Gastrocnemius medialis (tissue), 4 donors: ENCODE measurements around the gene RMND5B. TPM values are rescaled to one million over a fixed set of nuclear protein-coding genes. Genes with fewer than 3 reads are reported as not detected.

Source experiments
- ATAC-seq, 2 donors: fragments of 150-250 bp; one replicate each; pipeline ENCODE4 v1.9.1; 2016
- DNase-seq, 2 donors: peaks; one replicate each; pipeline ENCODE4 v3.0.0-alpha.2; 2019
- H3K27ac ChIP-seq, 4 donors: fragments of 200-600 bp; sonication (generic); 1 replicate in 1 of 4; 2 replicates in 3 of 4; pipeline ENCODE4 v1.5.1; 2016 to 2018; ENCODE audit warnings: mild to moderate bottlenecking in 2 of 4, moderate library complexity in 1 of 4
- H3K27me3 ChIP-seq, 3 donors: fragments of 200-600 bp; sonication (generic) in 2 of 3; 1 replicate in 1 of 3; 2 replicates in 2 of 3; pipeline versions ENCODE4 v1.5.1 to v1.6.0; 2016 to 2019; ENCODE audit warnings: mild to moderate bottlenecking in 1 of 3, moderate library complexity in 1 of 3
- H3K36me3 ChIP-seq, 2 donors: fragments of 200-600 bp; sonication (generic) in 1 of 2; one replicate each; pipeline ENCODE4 v1.5.1; 2017 to 2018
- H3K4me1 ChIP-seq, 2 donors: fragments of 200-600 bp; sonication (generic) in 1 of 2; one replicate each; pipeline ENCODE4 v1.5.1; 2016 to 2017; ENCODE audit warnings: mild to moderate bottlenecking in 2 of 2
- H3K4me3 ChIP-seq, 4 donors: fragments of 200-600 bp; sonication (generic) in 3 of 4; 1 replicate in 1 of 4; 2 replicates in 3 of 4; pipeline ENCODE4 v1.5.1; 2016 to 2019; ENCODE audit warnings: mild to moderate bottlenecking in 2 of 4
- H3K9me3 ChIP-seq, 3 donors: fragments of 200-600 bp; sonication (generic) in 2 of 3; 1 replicate in 1 of 3; 2 replicates in 2 of 3; pipeline ENCODE4 v1.5.1; 2016 to 2019
- CTCF ChIP-seq, 5 experiments: fragments of 450-650 bp in 3 of 5; fragments of 200-600 bp in 2 of 5; sonication (generic) in 2 of 5; IDR thresholded peaks in 4 of 5; conservative IDR thresholded peaks in 1 of 5; 1 replicate in 4 of 5; 2 replicates in 1 of 5; pipeline ENCODE4 v1.5.1; 2016 to 2019; ENCODE audit warnings: antibody characterized with exemption in 5 of 5, mild to moderate bottlenecking in 3 of 5, moderate library complexity in 3 of 5
- POLR2A ChIP-seq, 2 donors: fragments of 450-650 bp; IDR thresholded peaks; one replicate each; pipeline ENCODE4 v1.6.1; 2017; ENCODE audit warnings: antibody characterized with exemption in 2 of 2, mild to moderate bottlenecking in 2 of 2, moderate library complexity in 2 of 2
- in situ Hi-C, 4 donors: fragments of 200-750 bp; cut with MboI; loops; one replicate each; pipeline versions ENCODE4 v1.15.0 to v1.8.0; 2017; ENCODE audit warnings: low sequenced_read_pairs in 4 of 4
- intact Hi-C: fragments of 100-400 bp; cut with DNase I; formaldehyde crosslinking; loops from one replicate; pipeline ENCODE4 v1.15.1; 2023; ENCODE audit warnings: low total_unique reads
- total RNA-seq, 4 donors: library from RNA; depleted of rRNA; stranded (reverse); fragments of >200 nt; gene quantifications; one replicate each; pipeline versions ENCODE4 v1.1.0 to v1.2.3, GENCODE V29; 2016

RMND5B gene
- total RNA-seq, 4 donors from 2014 or later = 24.0 to 55.9 (median 44.2) TPM

- Histone ChIP-seq H3K27ac (peak within 1 kb of the TSS; percentile 82 to 88 (median 86)), H3K4me3 (peak within 1 kb of the TSS; percentile 69 to 93 (median 77)), H3K9me3 (no peaks in the 10 kb centered on the region), H3K36me3 (peaks cover 0 to 24% of the 10 kb centered on the region in 2 donors), H3K27me3 (no peaks in the 10 kb centered on the region), H3K4me1 (peaks cover 16 to 17% of the 10 kb centered on the region in 2 donors)
- peak; percentile 99 to 100 for ATAC-seq
- TF ChIP-seq CTCF (IDR thresholded peaks at IDR 0.05 in 4 of 5, conservative IDR thresholded peaks at IDR 0.05 in 1 of 5) = no peak
- peak; percentile 51 to 65 for TF ChIP-seq POLR2A (IDR thresholded peaks at IDR 0.05)
- intact Hi-C loops (loop anchor here (1.0 to 10.0 kb wide), 3 partner anchors 32 to 559 kb away; partner anchors contain the start of genes HNRNPAB and TMED9), in situ Hi-C loops (no loop called here)
- peak; percentile 97 to 98 for DNase-seq
Measured at GRCh38 chr5:178153530-178154340, 22.9 kb downstream of the RMND5B start, which contains the start of gene NHP2. NHP2 (minus strand) TSS chr5:178153885; CDS start chr5:178153817, 68 bp downstream.

DNA sequence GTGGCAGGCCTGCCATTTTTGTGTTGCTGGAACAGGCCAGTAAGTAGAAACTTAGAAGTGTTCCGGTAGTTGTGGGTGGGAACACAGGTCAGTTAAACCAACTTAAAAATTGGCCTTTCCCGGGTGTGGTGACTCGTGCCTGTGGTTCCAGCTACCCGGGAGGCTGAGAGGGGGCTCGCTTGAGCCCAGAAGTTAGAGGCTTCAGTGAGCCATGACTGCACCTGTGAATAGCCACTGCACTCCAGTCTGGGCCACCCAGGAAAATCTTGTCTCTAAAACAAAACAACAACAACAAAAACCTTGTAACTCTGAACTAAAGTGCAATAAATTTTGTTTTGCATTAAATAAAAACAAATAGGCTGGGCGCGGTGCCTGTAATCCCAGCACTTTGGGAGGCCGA, 24.3 kb downstream of the RMND5B start:
- no peak overlapping the region for H3K27ac ChIP-seq
- in situ Hi-C loops (no loop called here), intact Hi-C loops (loop anchor here (10.0 kb wide), 1 partner anchor 560 kb away; the partner anchor contains the start of gene TMED9)
- DNase-seq (no peak), ATAC-seq (no peak)
- no peaks in the 10 kb centered on the region for H3K27me3 ChIP-seq
- peaks cover 16 to 17% of the 10 kb centered on the region in 2 donors for H3K4me1 ChIP-seq
- no peak overlapping the region for H3K4me3 ChIP-seq
- H3K9me3 ChIP-seq = no peaks in the 10 kb centered on the region
- TF ChIP-seq POLR2A (IDR thresholded peaks at IDR 0.05) (no peak), CTCF (IDR thresholded peaks at IDR 0.05 in 4 of 5, conservative IDR thresholded peaks at IDR 0.05 in 1 of 5) (no peak)
- H3K36me3 ChIP-seq = peaks cover 0 to 11% of the 10 kb centered on the region in 2 donors

GRCh38 chr5:178160176-178160575, 29.4 kb downstream of the RMND5B start:
- intact Hi-C loops = no loop called here
- Histone ChIP-seq H3K27ac (no peak overlapping the region), H3K36me3 (no peaks in the 10 kb centered on the region), H3K4me1 (peaks cover 0 to 3% of the 10 kb centered on the region in 2 donors), H3K9me3 (no peaks in the 10 kb centered on the region), H3K27me3 (peaks cover 0 to 7% (median 6%) of the 10 kb centered on the region in 3 donors), H3K4me3 (no peak overlapping the region)
- in situ Hi-C loops = loop anchor here in 2 of 4 donors (5.0 kb wide), 1 partner anchor 83 kb away; no protein-coding TSS in a partner anchor
- ATAC-seq (no peak), DNase-seq (no peak)
- TF ChIP-seq CTCF (IDR thresholded peaks at IDR 0.05 in 4 of 5, conservative IDR thresholded peaks at IDR 0.05 in 1 of 5) = no peak
- TF ChIP-seq POLR2A (IDR thresholded peaks at IDR 0.05) = no peak

DNA sequence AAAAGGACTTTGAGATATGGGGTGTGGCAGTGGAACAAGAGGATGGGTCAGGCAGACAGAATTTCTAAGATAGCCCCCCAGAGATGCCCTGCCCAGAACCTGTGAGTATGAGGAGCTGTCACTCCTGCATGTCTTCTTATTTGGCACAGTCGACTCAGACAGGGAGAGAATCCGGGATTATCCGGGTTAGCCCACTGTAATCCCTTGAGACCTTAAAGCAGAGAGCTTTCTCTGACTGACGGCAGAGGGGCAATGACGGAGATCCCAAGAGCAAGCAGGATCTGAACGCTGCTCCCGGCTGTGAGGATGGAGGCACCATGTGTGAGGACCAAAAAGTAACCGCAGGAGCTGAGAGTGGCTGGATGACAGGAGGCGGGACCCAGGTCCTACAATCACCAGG, 31.7 kb downstream of the RMND5B start:
- peaks cover 0 to 13% (median 9%) of the 10 kb centered on the region in 3 donors for H3K27me3 ChIP-seq
- intact Hi-C loops = no loop called here
- TF ChIP-seq POLR2A (IDR thresholded peaks at IDR 0.05) (no peak), CTCF (IDR thresholded peaks at IDR 0.05 in 4 of 5, conservative IDR thresholded peaks at IDR 0.05 in 1 of 5) (no peak)
- in situ Hi-C loops = loop anchor here in 2 of 4 donors (5.0 kb wide), 1 partner anchor 85 kb away; no protein-coding TSS in a partner anchor
- no peak overlapping the region for H3K27ac ChIP-seq
- ATAC-seq (no peak), DNase-seq (no peak)
- H3K9me3 ChIP-seq = no peaks in the 10 kb centered on the region
- no peaks in the 10 kb centered on the region for H3K36me3 ChIP-seq
- H3K4me1 ChIP-seq = peaks cover 0 to 3% of the 10 kb centered on the region in 2 donors
- no peak overlapping the region for H3K4me3 ChIP-seq
